CD4-positive, CD25-positive, alpha-beta regulatory T cell (primary cell): ENCODE data around the gene AIG1. TPM values are rescaled to one million over a fixed set of nuclear protein-coding genes. Genes with fewer than 3 reads are reported as not detected.

Source experiments
- ATAC-seq, 2 donors: fragments of 150-1000 bp; cut with Tn5 transposase; one replicate each; pipeline ENCODE4 v1.10.0; 2021; ENCODE audit warnings: low read depth in 2 of 2, moderate number of reproducible peaks in 2 of 2, moderate library complexity in 1 of 2
- DNase-seq, 3 donors: peaks; one replicate each; pipeline versions ENCODE4 v3.0.0 to v3.0.0-alpha.2; 2012 to 2022; ENCODE audit warnings: mixed read lengths in 1 of 3
- H3K27ac ChIP-seq: one replicate; pipeline ENCODE4 v1.7.0; 2013; ENCODE audit warnings: mild to moderate bottlenecking, low read length; ENCODE audit not compliant: insufficient read depth, poor library complexity, severe bottlenecking
- H3K27me3 ChIP-seq: one replicate; pipeline ENCODE4 v1.7.0; 2013; ENCODE audit warnings: low read length; ENCODE audit not compliant: control insufficient read depth, insufficient read depth
- H3K36me3 ChIP-seq: one replicate; pipeline ENCODE4 v1.7.0; 2013; ENCODE audit warnings: mild to moderate bottlenecking, low read length, moderate library complexity; ENCODE audit not compliant: control insufficient read depth, insufficient read depth
- H3K4me1 ChIP-seq: 2 replicates; pipeline ENCODE4 v1.7.0; 2013; ENCODE audit warnings: mild to moderate bottlenecking, low read length; ENCODE audit not compliant: insufficient read depth, control insufficient read depth, poor library complexity, severe bottlenecking
- H3K4me3 ChIP-seq: one replicate; pipeline ENCODE4 v1.7.0; 2013; ENCODE audit warnings: low read depth, mild to moderate bottlenecking, low read length, moderate library complexity
- H3K9me3 ChIP-seq, 2 experiments: 1 replicate in 1 of 2; 2 replicates in 1 of 2; pipeline ENCODE4 v1.7.0; 2013; ENCODE audit warnings: low read length in 2 of 2, mild to moderate bottlenecking in 1 of 2, moderate library complexity in 1 of 2; ENCODE audit not compliant: control insufficient read depth in 2 of 2
- H3K27ac Mint-ChIP-seq, 3 donors: one replicate each; pipeline ENCODE4 v1.8.0; 2020 to 2022; ENCODE audit warnings: mild to moderate bottlenecking in 3 of 3, mixed read lengths in 3 of 3, moderate library complexity in 2 of 3
- H3K27me3 Mint-ChIP-seq: one replicate; pipeline ENCODE4 v1.8.0; 2022; ENCODE audit warnings: mild to moderate bottlenecking, mixed read lengths
- H3K36me3 Mint-ChIP-seq: one replicate; pipeline ENCODE4 v1.8.0; 2020; ENCODE audit warnings: mixed read lengths
- H3K4me1 Mint-ChIP-seq, 4 donors: one replicate each; pipeline ENCODE4 v1.8.0; 2020 to 2022; ENCODE audit warnings: mixed read lengths in 4 of 4, mild to moderate bottlenecking in 1 of 4
- H3K4me3 Mint-ChIP-seq, 4 donors: one replicate each; pipeline ENCODE4 v1.8.0; 2020 to 2022; ENCODE audit warnings: mild to moderate bottlenecking in 4 of 4, mixed read lengths in 4 of 4, moderate library complexity in 3 of 4
- H3K9me3 Mint-ChIP-seq, 7 donors: one replicate each; pipeline ENCODE4 v1.8.0; 2020 to 2022; ENCODE audit warnings: mixed read lengths in 7 of 7, mild to moderate bottlenecking in 3 of 7, moderate library complexity in 2 of 7
- polyA plus RNA-seq, 4 donors: library from polyadenylated mRNA; unstranded; fragments of 300-500 nt; fragmentation: Illumina TruSeq; gene quantifications; one replicate each; pipeline ENCODE4 v1.2.3, GENCODE V29; 2021
- total RNA-seq: library from RNA; stranded (reverse); gene quantifications from one replicate; pipeline ENCODE4 v1.2.3, GENCODE V29; 2022

The AIG1 gene
- total and polyA plus RNA-seq, 5 donors from 2014 or later = 4.2 to 19.6 (median 13.9) TPM

DNA sequence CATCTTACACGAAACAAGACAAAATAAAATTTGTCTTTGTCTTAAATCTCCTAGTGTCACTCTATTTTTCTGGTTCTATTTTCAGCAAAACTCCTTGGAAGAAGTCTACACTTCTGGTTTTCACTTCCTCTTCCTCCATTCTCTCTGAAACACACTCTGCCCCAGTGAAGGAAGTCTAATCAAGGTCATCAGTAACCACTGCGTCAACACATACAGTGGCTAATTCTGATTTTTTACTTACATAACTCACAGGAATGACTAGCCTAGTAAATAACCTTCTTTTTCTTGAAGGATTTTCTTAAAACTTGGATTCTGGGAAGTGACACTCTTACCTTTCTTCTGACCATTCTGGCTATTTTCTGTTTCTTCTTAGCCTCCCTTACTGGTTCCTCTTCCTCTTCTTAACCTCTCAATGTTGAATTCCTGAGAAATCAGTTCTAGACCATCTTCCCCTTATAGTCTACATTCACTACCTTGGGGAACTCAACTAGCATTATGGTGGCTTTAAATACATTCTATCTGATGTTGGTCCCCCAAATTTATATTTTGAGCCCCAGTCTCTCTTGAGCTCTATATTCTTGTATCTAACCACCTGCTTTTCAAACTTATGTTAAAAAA, 37.5 kb downstream of the AIG1 start:
- Mint-ChIP-seq H3K27ac (no peak overlapping the region), H3K4me3 (no peak overlapping the region), H3K27me3 (no peaks in the 10 kb centered on the region), H3K4me1 (peaks cover 0 to 16% (median 7%) of the 10 kb centered on the region in 4 donors), H3K9me3 (no peaks in the 10 kb centered on the region), H3K36me3 (no peaks in the 10 kb centered on the region)
- Histone ChIP-seq H3K36me3 (no peaks in the 10 kb centered on the region), H3K4me3 (peak overlapping the region; percentile 77), H3K4me1 (peaks cover 20% of the 10 kb centered on the region), H3K9me3 (no peaks in the 10 kb centered on the region), H3K27ac (peak overlapping the region; percentile 73), H3K27me3 (no peaks in the 10 kb centered on the region)
- ATAC-seq = peak in 1 of 2 donors; percentile 45
- DNase-seq = peak in 2 of 3 donors; percentile 24 to 42

DNA sequence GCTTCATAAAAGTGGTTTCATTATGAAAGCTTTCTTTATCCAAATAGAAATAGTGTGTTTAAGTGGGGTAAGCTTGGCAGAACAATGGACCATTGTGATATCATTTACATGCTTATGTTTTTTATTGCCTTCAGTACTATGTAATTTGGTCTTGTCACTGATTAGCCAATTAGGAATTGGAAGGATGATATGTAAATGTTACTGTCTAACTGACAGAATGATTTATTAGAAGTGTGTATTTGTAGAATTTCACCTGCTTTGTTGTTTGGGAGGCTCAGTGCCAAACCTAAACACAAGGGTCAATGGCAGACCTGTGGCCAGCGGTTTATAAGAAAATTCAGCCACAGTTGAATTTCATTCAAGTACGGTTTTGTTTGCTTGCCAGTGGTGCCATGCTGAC, 39.0 kb downstream of the AIG1 start:
- peaks cover 0 to 2% (median 0%) of the 10 kb centered on the region in 7 donors for H3K9me3 Mint-ChIP-seq
- no peaks in the 10 kb centered on the region for H3K9me3 ChIP-seq
- H3K4me3 Mint-ChIP-seq = no peak overlapping the region
- H3K4me1 ChIP-seq = peaks cover 20% of the 10 kb centered on the region
- DNase-seq (no peak), ATAC-seq (no peak)
- peak overlapping the region in 2 of 3 donors; percentile 33 to 53 for H3K27ac Mint-ChIP-seq
- H3K4me3 ChIP-seq = no peak overlapping the region
- no peaks in the 10 kb centered on the region for H3K27me3 Mint-ChIP-seq
- no peaks in the 10 kb centered on the region for H3K27me3 ChIP-seq
- H3K36me3 Mint-ChIP-seq = no peaks in the 10 kb centered on the region
- peaks cover 0 to 13% (median 8%) of the 10 kb centered on the region in 4 donors for H3K4me1 Mint-ChIP-seq
- no peaks in the 10 kb centered on the region for H3K36me3 ChIP-seq
- no peak overlapping the region for H3K27ac ChIP-seq

DNA sequence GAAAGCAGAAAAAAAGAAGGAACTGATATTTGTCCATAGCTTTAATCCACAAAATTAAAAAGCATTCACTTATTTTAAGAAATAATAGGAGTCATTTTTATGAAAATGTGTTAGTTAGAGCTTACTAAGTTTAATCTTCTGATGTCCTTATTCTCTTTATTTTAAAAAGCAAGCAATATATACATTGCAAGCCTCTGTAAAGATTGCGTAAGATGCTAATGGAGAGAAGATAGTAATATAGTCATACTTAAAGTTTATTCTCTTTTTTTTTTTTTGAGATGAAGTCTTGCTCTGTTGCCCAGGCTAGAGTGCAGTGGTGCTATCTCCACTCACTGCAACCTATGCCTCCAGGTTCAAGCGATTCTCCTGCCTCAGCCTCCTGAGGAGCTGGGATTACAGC, 39.7 kb downstream of the AIG1 start:
- no peaks in the 10 kb centered on the region for H3K27me3 ChIP-seq
- peaks cover 20% of the 10 kb centered on the region for H3K4me1 ChIP-seq
- Mint-ChIP-seq H3K4me3 (no peak overlapping the region), H3K4me1 (peaks cover 0 to 10% (median 7%) of the 10 kb centered on the region in 4 donors), H3K36me3 (peaks cover 5% of the 10 kb centered on the region), H3K27me3 (no peaks in the 10 kb centered on the region), H3K27ac (peak overlapping the region in 1 of 3 donors; percentile 33), H3K9me3 (peaks cover 0 to 2% (median 0%) of the 10 kb centered on the region in 7 donors)
- H3K4me3 ChIP-seq = no peak overlapping the region
- no peak for DNase-seq
- no peaks in the 10 kb centered on the region for H3K9me3 ChIP-seq
- ATAC-seq = no peak
- H3K27ac ChIP-seq = no peak overlapping the region
- no peaks in the 10 kb centered on the region for H3K36me3 ChIP-seq

DNA sequence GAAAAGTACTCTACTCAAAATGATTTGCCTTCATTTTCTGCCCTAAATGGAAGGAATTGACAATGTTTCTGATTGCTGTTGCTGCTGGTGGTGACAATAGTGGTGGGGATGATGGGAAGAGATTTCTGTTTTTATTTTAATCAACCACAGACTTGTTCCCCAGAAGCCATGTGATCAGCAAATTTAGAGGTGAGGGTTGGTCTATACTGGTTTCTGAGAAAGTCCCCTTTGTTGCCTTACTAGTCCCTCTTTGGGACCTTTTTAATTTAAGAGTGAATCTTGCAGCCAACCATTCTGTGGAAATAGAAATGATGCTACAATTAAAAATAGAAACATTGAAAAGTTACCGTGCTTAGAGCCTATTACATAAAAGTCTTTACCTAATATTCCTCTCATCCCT, 43.2 kb downstream of the AIG1 start:
- H3K9me3 Mint-ChIP-seq = peaks cover 0 to 2% (median 0%) of the 10 kb centered on the region in 7 donors
- peaks cover 10% of the 10 kb centered on the region for H3K36me3 Mint-ChIP-seq
- H3K4me1 Mint-ChIP-seq = peaks cover 0 to 6% (median 2%) of the 10 kb centered on the region in 4 donors
- no peaks in the 10 kb centered on the region for H3K27me3 ChIP-seq
- H3K9me3 ChIP-seq = no peaks in the 10 kb centered on the region
- H3K4me1 ChIP-seq = no peaks in the 10 kb centered on the region
- no peak overlapping the region for H3K4me3 ChIP-seq
- H3K36me3 ChIP-seq = no peaks in the 10 kb centered on the region
- no peaks in the 10 kb centered on the region for H3K27me3 Mint-ChIP-seq
- ATAC-seq (no peak), DNase-seq (no peak)
- no peak overlapping the region for H3K27ac ChIP-seq
- no peak overlapping the region for H3K4me3 Mint-ChIP-seq
- H3K27ac Mint-ChIP-seq = no peak overlapping the region

DNA sequence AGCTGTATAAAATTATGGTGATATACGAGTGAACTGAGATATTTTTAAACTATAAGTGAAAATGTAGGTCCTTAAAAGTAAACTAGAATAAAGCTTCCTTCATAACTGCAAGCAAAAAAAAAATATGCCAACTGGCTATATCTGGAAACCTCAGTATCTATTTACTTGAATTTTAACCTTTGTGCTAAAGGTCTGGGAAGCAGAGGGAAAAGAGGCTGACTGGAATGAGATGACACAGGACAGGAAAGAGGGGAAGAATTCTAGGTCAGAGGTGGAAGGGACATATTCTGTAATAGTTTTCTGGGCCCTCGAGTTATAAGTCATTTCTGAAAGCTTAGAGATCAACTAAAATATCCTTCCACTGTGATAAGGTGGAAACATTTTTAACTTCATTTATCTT, 46.8 kb downstream of the AIG1 start:
- Histone ChIP-seq H3K36me3 (no peaks in the 10 kb centered on the region), H3K9me3 (no peaks in the 10 kb centered on the region), H3K4me3 (no peak overlapping the region), H3K27me3 (no peaks in the 10 kb centered on the region), H3K4me1 (no peaks in the 10 kb centered on the region), H3K27ac (no peak overlapping the region)
- Mint-ChIP-seq H3K27me3 (no peaks in the 10 kb centered on the region), H3K4me3 (no peak overlapping the region), H3K9me3 (peaks cover 0 to 3% (median 0%) of the 10 kb centered on the region in 7 donors), H3K27ac (no peak overlapping the region), H3K4me1 (peaks cover 0 to 10% (median 2%) of the 10 kb centered on the region in 4 donors), H3K36me3 (peaks cover 10% of the 10 kb centered on the region)
- no peak for DNase-seq
- ATAC-seq = no peak

DNA sequence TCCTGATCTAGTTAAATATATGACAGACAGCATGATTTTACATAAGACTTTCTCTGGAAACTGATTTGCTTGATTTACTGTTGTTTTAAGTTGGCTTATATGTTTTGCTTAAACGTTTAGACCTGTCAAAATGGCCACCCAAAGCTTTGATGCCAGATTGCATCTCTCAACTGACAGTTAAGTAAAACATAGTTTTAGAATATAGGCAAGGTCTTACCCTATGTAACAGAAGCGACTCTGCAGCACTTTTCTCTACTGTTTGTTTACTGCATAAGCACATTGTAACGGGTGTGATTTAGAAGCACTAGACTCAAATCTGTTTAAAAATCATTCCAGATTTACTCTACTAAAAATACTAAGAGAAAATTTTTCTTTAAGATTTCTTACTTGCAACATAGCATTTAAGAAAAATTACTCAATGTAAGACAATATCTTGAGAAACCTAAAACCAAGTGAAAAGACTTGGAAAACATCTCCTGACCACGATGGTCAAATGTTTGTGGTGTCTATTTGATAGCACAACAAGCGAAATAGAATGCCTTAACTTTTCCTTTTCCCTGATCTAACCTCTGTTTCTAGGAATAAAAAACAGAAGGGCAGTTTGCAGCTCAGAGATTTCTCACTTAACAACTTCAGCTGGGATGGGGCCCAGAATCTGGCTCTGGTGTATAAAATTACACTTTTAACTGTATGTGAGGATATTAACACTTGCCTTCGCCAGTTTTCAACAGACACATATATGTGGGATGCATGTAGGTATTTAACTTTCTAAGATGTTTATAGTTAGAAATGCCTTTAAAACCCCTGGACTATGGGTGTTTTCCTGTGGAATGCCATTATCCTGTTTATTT, 47.4 kb downstream of the AIG1 start:
- H3K27me3 ChIP-seq = no peaks in the 10 kb centered on the region
- Mint-ChIP-seq H3K4me3 (no peak overlapping the region), H3K36me3 (peaks cover 10% of the 10 kb centered on the region), H3K9me3 (peaks cover 0 to 3% (median 0%) of the 10 kb centered on the region in 7 donors), H3K27me3 (no peaks in the 10 kb centered on the region), H3K4me1 (peaks cover 0 to 10% (median 2%) of the 10 kb centered on the region in 4 donors), H3K27ac (no peak overlapping the region)
- no peak overlapping the region for H3K27ac ChIP-seq
- no peaks in the 10 kb centered on the region for H3K9me3 ChIP-seq
- no peaks in the 10 kb centered on the region for H3K4me1 ChIP-seq
- DNase-seq (no peak), ATAC-seq (no peak)
- no peak overlapping the region for H3K4me3 ChIP-seq
- no peaks in the 10 kb centered on the region for H3K36me3 ChIP-seq

DNA sequence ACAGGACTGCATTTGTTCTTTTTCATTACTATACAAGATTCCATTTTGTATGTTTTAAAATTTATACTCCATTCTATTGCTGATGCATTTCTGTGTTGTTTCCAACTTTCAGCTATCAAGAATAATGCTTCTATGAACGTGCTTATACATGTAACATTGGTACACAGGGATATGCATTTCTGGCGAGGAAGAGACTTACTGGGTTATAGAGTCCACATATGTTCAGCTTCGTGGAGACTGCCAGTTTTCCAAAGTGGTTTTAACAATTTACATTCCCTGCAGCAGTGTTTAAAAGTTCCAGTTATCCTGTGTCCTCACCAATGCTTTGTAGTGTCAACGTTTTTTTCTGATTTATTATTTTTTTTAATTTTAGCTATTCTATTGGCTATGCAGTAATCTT, 48.5 kb downstream of the AIG1 start:
- no peaks in the 10 kb centered on the region for H3K27me3 ChIP-seq
- H3K4me1 ChIP-seq = no peaks in the 10 kb centered on the region
- H3K27ac Mint-ChIP-seq = no peak overlapping the region
- DNase-seq = no peak
- H3K36me3 Mint-ChIP-seq = peaks cover 10% of the 10 kb centered on the region
- no peaks in the 10 kb centered on the region for H3K9me3 ChIP-seq
- no peak overlapping the region for H3K4me3 Mint-ChIP-seq
- ATAC-seq = no peak
- H3K27me3 Mint-ChIP-seq = no peaks in the 10 kb centered on the region
- no peak overlapping the region for H3K4me3 ChIP-seq
- peaks cover 0 to 7% (median 2%) of the 10 kb centered on the region in 4 donors for H3K4me1 Mint-ChIP-seq
- H3K9me3 Mint-ChIP-seq = peaks cover 0 to 1% (median 0%) of the 10 kb centered on the region in 7 donors
- no peak overlapping the region for H3K27ac ChIP-seq
- H3K36me3 ChIP-seq = no peaks in the 10 kb centered on the region
